BLaER1 treated with 17β-estradiol and CSF1 and Interleukin-3, amounts not matched to agents 10 nM and 100 nM (cell line): ENCODE results near the gene OTUB2.
"Not testable (repeated sequence)": the region's sequence is repeated elsewhere in the genome, so short reads cannot be mapped to it uniquely, and the experiment has no call there.

Experiments used
- H3K27ac ChIP-seq, 11 experiments: shearing (Covaris generic); formaldehyde crosslinking; 2 replicates each; pipeline ENCODE4 v1.8.1; 2022
- H3K27me3 ChIP-seq, 11 experiments: shearing (Covaris generic); formaldehyde crosslinking; 2 replicates each; pipeline ENCODE4 v1.8.1; 2022
- H3K36me3 ChIP-seq, 11 experiments: shearing (Covaris generic); formaldehyde crosslinking; 2 replicates each; pipeline ENCODE4 v1.8.1; 2022
- H3K4me1 ChIP-seq, 10 experiments: shearing (Covaris generic); formaldehyde crosslinking; 2 replicates each; pipeline ENCODE4 v1.8.1; 2022
- H3K4me2 ChIP-seq, 11 experiments: shearing (Covaris generic); formaldehyde crosslinking; 2 replicates each; pipeline ENCODE4 v1.8.1; 2022
- H3K4me3 ChIP-seq, 10 experiments: shearing (Covaris generic); formaldehyde crosslinking; 2 replicates each; pipeline ENCODE4 v1.8.1; 2022
- H3K9ac ChIP-seq, 11 experiments: shearing (Covaris generic); formaldehyde crosslinking; 2 replicates each; pipeline ENCODE4 v1.8.1; 2022
- H3K9me3 ChIP-seq, 11 experiments: shearing (Covaris generic); formaldehyde crosslinking; replicated peaks in 1 of 11; 2 replicates each; pipeline ENCODE4 v1.8.1; 2022
- H4K20me1 ChIP-seq, 11 experiments: shearing (Covaris generic); formaldehyde crosslinking; 2 replicates each; pipeline ENCODE4 v1.8.1; 2022
- Cebpa-rat ChIP-seq, 11 experiments: shearing (Covaris generic); IDR thresholded peaks; 2 replicates each; pipeline ENCODE4 v1.8.1; 2022

OTUB2 gene

GRCh38 chr14:94058674-94059138 is 32.6 kb downstream of the OTUB2 start:
- Histone ChIP-seq H3K4me3 (no peak overlapping the region), H4K20me1 (peaks cover 70 to 98% (median 92%) of the 10 kb centered on the region in 11 experiments), H3K9ac (no peak overlapping the region), H3K27ac (no peak overlapping the region), H3K4me1 (peaks cover 23 to 53% (median 41%) of the 10 kb centered on the region in 10 experiments), H3K36me3 (peaks cover 90 to 99% (median 95%) of the 10 kb centered on the region in 11 experiments), H3K27me3 (no peaks in the 10 kb centered on the region), H3K4me2 (peak overlapping the region in 6 of 11 experiments; percentile 56 to 76 (median 62); a peak in 6 of 22 replicates), H3K9me3 (no peaks in the 10 kb centered on the region)
- no peak for TF ChIP-seq Cebpa-rat (IDR thresholded peaks at IDR 0.05)

- H3K36me3 ChIP-seq = peaks cover 79 to 99% (median 91%) of the 10 kb centered on the region in 11 experiments
- H3K27me3 ChIP-seq = no peaks in the 10 kb centered on the region
- peaks cover 76 to 100% (median 98%) of the 10 kb centered on the region in 11 experiments for H4K20me1 ChIP-seq
- H3K4me1 ChIP-seq = peaks cover 23 to 54% (median 41%) of the 10 kb centered on the region in 10 experiments
- H3K4me2 ChIP-seq = no peak overlapping the region
- no peak overlapping the region for H3K27ac ChIP-seq
- TF ChIP-seq Cebpa-rat (IDR thresholded peaks at IDR 0.05) = no peak
- no peak overlapping the region for H3K4me3 ChIP-seq
- no peaks in the 10 kb centered on the region for H3K9me3 ChIP-seq
- no peak overlapping the region for H3K9ac ChIP-seq
Measured at GRCh38 chr14:94059998-94060397, 33.9 kb downstream of the OTUB2 start.

- H3K4me1 ChIP-seq = peaks cover 14 to 38% (median 24%) of the 10 kb centered on the region in 10 experiments
- H3K27ac ChIP-seq = peak overlapping the region in 3 of 11 experiments; percentile 19 to 43 (median 43); a peak in 3 of 22 replicates
- peak overlapping the region in 6 of 11 experiments; percentile 13 to 75 (median 50); a peak in 10 of 22 replicates for H3K4me2 ChIP-seq
- no peaks in the 10 kb centered on the region for H3K27me3 ChIP-seq
- peaks cover 71 to 100% (median 98%) of the 10 kb centered on the region in 11 experiments for H4K20me1 ChIP-seq
- TF ChIP-seq Cebpa-rat (IDR thresholded peaks at IDR 0.05) = no peak
- H3K36me3 ChIP-seq = peaks cover 63 to 96% (median 89%) of the 10 kb centered on the region in 11 experiments
- H3K9me3 ChIP-seq = peaks cover 2 to 6% (median 4%) of the 10 kb centered on the region in 11 experiments; a peak in 18 of 22 replicates
- no peak overlapping the region for H3K4me3 ChIP-seq
- H3K9ac ChIP-seq = 0 out of 22 replicates have a peak overlapping the region, but pooled peaks of 1 of the 11 experiments have one; percentile 20
Measured at GRCh38 chr14:94062344-94062940, 36.3 kb downstream of the OTUB2 start.

GRCh38 chr14:94066089-94066676 is 40.0 kb downstream of the OTUB2 start:
- no peak for TF ChIP-seq Cebpa-rat (IDR thresholded peaks at IDR 0.05)
- Histone ChIP-seq H3K9ac (no peak overlapping the region), H3K4me2 (no peak overlapping the region), H3K27ac (no peak overlapping the region), H4K20me1 (peaks cover 44 to 93% (median 72%) of the 10 kb centered on the region in 11 experiments), H3K27me3 (no peaks in the 10 kb centered on the region), H3K4me3 (no peak overlapping the region), H3K36me3 (peaks cover 42 to 96% (median 81%) of the 10 kb centered on the region in 11 experiments), H3K9me3 (peaks cover 39 to 43% (median 41%) of the 10 kb centered on the region in 11 experiments), H3K4me1 (peaks cover 0 to 21% (median 8%) of the 10 kb centered on the region in 10 experiments; a peak in 11 of 20 replicates)

- Histone ChIP-seq H3K4me3 (peak overlapping the region in 1 of 10 experiments; percentile 38; a peak in 1 of 20 replicates), H3K9me3 (peaks cover 97 to 100% (median 99%) of the 10 kb centered on the region in 11 experiments), H3K36me3 (peaks cover 66 to 100% (median 93%) of the 10 kb centered on the region in 11 experiments), H4K20me1 (peaks cover 0 to 70% (median 15%) of the 10 kb centered on the region in 11 experiments; a peak in 13 of 22 replicates)
- not testable (repeated sequence) for H3K9ac ChIP-seq, H3K27me3 ChIP-seq, H3K4me2 ChIP-seq, H3K27ac ChIP-seq, H3K4me1 ChIP-seq
Measured at GRCh38 chr14:94072076-94072475, 45.9 kb downstream of the OTUB2 start.

GRCh38 chr14:94074534-94074933 is 48.4 kb downstream of the OTUB2 start:
- peaks cover 78 to 95% (median 88%) of the 10 kb centered on the region in 11 experiments for H3K9me3 ChIP-seq
- peaks cover 84 to 100% (median 98%) of the 10 kb centered on the region in 11 experiments for H3K36me3 ChIP-seq
- TF ChIP-seq Cebpa-rat (IDR thresholded peaks at IDR 0.05) = no peak
- peaks cover 13 to 72% (median 27%) of the 10 kb centered on the region in 11 experiments; a peak in 20 of 22 replicates for H4K20me1 ChIP-seq
- no peak overlapping the region for H3K4me3 ChIP-seq
- H3K9ac ChIP-seq = no peak overlapping the region
- H3K4me1 ChIP-seq = peaks cover 21 to 26% (median 25%) of the 10 kb centered on the region in 10 experiments
- no peak overlapping the region for H3K27ac ChIP-seq
- no peak overlapping the region for H3K4me2 ChIP-seq
- no peaks in the 10 kb centered on the region for H3K27me3 ChIP-seq

GRCh38 chr14:94075008-94075407 is 48.9 kb downstream of the OTUB2 start:
- Histone ChIP-seq H3K9ac (no peak overlapping the region), H3K9me3 (peaks cover 73 to 90% (median 84%) of the 10 kb centered on the region in 11 experiments), H3K36me3 (peaks cover 80 to 97% (median 93%) of the 10 kb centered on the region in 11 experiments), H3K27me3 (no peaks in the 10 kb centered on the region), H4K20me1 (peaks cover 18 to 75% (median 31%) of the 10 kb centered on the region in 11 experiments; a peak in 20 of 22 replicates), H3K4me3 (peak overlapping the region in 1 of 10 experiments; percentile 23; a peak in 1 of 20 replicates), H3K27ac (no peak overlapping the region), H3K4me1 (peaks cover 26 to 31% (median 29%) of the 10 kb centered on the region in 10 experiments), H3K4me2 (no peak overlapping the region)
- no peak for TF ChIP-seq Cebpa-rat (IDR thresholded peaks at IDR 0.05)

- Histone ChIP-seq H3K27me3 (no peaks in the 10 kb centered on the region), H3K9ac (no peak overlapping the region), H3K4me3 (peak overlapping the region; percentile 10 to 99 (median 82); a peak in 15 of 20 replicates), H3K4me1 (peaks cover 35 to 40% (median 37%) of the 10 kb centered on the region in 10 experiments), H3K4me2 (peak overlapping the region; percentile 69 to 99 (median 92)), H3K36me3 (peaks cover 62 to 74% (median 71%) of the 10 kb centered on the region in 11 experiments), H3K9me3 (peaks cover 51 to 68% (median 61%) of the 10 kb centered on the region in 11 experiments), H3K27ac (no peak overlapping the region), H4K20me1 (peaks cover 19 to 80% (median 38%) of the 10 kb centered on the region in 11 experiments; a peak in 20 of 22 replicates)
- TF ChIP-seq Cebpa-rat (IDR thresholded peaks at IDR 0.05) = no peak
Measured at GRCh38 chr14:94077111-94077821, 51.1 kb downstream of the OTUB2 start.
